NCI-H1930 (cell line): ENCODE results near the gene APOBEC3G.
"Not testable (repeated sequence)": the region's sequence is repeated elsewhere in the genome, so short reads cannot be mapped to it uniquely, and the experiment has no call there.

Source experiments
- DNase-seq, 2 experiments: peaks; one replicate each; lab custom pipeline; 2025; lab: John Stamatoyannopoulos, UW

APOBEC3G gene

GRCh38 chr22:39068033-39068785 is 8.9 kb upstream of the APOBEC3G start:
- DNase-seq = no peak

DNA sequence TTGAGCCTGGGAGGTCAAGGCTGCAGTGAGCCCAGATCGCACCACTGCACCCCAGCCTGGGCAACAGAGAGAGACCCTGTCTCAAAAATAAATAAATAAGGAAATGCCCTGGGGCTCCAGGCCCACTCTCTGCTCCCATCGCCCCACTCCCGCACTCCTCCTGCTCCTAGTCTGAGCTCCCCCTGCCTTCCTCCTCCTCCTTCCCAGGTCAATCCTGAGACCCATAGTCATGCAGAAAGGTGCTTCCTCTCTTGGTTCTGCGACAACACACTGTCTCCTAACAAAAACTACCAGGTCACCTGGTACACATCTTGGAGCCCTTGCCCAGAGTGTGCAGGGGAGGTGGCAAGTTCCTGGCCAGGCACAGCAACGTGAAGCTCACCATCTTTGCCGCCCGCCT is 6.9 kb upstream of the APOBEC3G start:
- DNase-seq = no peak

- not testable (repeated sequence) for DNase-seq
Measured at GRCh38 chr22:39072581-39072981, 4.5 kb upstream of the APOBEC3G start.

DNA sequence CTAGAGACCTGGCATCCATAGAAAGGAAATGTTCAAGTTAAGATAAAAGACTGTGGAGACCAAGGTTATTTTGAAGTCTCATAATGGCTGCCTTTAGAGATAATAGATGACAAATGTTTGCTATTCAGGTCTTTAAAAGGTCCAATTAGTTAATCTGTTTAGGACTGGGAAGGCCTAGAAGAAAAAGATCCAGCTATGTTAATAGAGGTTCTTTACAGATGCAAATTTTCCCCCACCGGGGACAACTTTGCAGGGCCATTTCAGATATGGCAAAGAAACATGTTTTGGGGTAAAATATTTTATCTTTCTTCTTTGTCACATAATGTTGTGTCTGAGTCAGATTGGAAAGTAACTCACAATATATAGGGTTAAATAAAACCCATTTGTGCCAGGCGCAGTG is 3.1 kb upstream of the APOBEC3G start:
- no peak for DNase-seq

GRCh38 chr22:39076155-39077025 is 685 bp upstream of the APOBEC3G start:
- not testable (repeated sequence) for DNase-seq

DNA sequence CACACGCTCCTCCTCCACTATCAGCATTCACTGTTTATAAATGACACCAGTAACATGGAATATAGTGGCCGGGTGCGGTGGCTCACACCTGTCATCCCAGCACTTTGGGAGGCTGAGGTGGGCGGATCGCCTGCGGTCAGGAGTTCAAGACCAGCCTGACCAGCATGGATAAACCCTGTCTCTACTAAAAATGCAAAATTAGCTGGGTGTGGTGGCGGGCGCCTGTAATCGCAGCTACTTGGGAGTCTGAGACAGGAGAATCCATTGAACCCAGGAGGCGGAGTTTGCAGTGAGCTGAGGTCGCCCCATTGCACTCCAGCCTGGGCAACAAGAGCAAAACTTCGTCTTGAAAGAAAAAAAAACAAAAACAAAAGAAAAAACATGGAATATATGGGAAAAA is 837 bp downstream of the APOBEC3G start:
- DNase-seq = not testable (repeated sequence)

DNA sequence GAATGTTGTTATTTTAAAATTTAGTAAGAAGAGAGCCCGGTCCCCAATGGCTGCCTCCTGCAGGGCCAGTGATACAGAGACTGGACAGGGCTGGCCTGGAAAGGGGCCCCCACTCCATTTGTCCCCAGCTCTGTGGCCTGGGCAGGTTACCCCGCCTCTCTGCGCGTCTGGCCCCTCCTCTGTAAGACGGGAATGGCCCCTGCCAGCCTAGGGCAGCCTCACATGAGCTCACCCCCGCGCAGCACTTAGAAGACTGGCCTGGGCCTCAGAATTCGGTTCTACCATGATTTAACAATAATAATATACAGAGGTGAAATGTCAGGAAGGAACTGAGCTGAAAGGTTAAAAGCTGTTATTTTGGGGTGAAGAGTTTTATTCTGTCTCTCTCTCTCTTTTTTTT is 1.3 kb downstream of the APOBEC3G start:
- no peak for DNase-seq

- not testable (repeated sequence) for DNase-seq
Measured at GRCh38 chr22:39079054-39079637, 2.1 kb downstream of the APOBEC3G start.

DNA sequence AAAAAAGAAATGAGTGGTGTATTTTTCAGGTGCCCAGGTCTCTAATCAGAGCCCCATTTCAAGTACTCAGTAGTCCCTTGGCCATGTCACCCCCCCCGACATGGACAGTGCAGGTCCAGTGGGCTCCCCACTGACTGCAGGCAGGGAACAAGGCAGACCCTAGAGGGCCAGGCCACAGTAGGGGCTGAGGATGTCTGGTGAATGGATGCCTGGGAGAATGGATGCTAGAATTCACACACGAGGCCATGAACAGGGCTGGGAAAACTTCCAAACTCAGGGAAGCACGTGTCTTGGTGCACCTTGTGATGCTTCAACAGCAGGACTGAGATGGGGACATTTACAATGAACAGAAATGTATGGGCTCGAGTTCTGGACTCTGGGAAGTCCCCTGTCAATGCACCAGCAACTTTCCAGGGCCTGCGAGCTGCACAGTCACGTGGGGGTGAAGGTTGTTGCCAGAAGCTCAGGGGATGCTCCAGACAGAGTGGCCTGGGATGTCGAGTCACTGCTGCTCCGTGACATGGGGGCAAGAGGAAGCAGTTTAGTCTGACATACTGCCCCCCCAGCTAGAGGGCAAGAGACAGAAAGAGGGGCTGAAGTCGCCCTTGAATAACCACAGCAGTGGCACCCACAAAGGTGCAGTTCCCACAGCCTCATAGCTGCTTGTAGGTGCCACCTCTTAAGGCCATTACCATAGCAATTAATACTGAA is 3.1 kb downstream of the APOBEC3G start:
- no peak for DNase-seq

DNA sequence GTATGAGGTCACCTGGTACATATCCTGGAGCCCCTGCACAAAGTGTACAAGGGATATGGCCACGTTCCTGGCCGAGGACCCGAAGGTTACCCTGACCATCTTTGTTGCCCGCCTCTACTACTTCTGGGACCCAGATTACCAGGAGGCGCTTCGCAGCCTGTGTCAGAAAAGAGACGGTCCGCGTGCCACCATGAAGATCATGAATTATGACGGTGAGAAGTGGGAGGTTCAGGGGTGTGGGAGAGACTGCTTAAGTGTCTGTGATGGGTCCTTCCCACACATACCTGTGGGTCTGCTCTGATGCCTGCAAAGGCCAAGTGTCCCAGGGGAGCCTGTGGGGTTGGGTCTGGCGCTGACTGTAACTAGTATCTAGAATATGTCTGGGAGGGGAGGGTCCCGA is 3.9 kb downstream of the APOBEC3G start:
- DNase-seq = no peak

DNA sequence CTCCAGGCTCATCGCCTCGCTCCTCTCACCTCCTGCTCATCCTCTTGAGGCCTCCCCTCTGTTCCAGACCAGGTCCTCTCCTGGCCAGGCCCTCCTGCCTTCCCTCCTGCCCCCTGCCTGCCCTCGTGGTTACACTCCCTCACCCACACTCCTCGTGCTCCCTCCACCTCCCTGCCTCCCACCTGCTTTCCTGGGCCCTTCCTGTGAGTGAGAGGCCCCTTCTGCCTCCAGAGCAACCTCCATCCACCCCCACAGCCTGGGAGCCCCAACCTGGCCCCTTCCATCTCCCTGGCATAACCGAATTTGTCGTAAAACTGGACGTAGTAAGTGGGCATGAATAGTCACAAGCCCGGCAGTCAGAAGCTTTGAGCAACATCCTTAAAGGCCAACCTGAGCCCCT is 4.5 kb downstream of the APOBEC3G start:
- DNase-seq = no peak

GRCh38 chr22:39083212-39084165 is 6.4 kb downstream of the APOBEC3G start:
- DNase-seq = no peak

- no peak for DNase-seq
Measured at GRCh38 chr22:39084666-39085065, 7.6 kb downstream of the APOBEC3G start.

DNA sequence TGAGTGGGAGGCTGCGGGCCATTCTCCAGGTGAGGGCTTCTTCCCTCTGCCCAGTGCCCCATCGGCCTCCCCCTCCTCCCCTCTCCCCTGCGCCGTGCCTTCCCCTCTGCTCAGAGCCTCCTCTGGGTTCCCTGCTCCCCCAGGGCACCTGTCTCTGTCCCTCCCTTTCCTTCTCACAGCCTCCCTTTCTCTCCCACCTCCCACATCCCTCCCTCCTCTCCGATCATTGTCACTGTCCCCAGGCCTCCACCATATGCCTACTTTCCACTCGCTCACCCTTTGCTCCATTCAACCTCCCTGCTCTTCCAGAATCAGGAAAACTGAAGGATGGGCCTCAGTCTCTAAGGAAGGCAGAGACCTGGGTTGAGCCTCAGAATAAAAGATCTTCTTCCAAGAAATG is 10.0 kb downstream of the APOBEC3G start:
- DNase-seq = no peak

- DNase-seq = no peak
Measured at GRCh38 chr22:39087881-39088684, 11.0 kb downstream of the APOBEC3G start.

- DNase-seq = no peak
Measured at GRCh38 chr22:39088685-39089032, 11.6 kb downstream of the APOBEC3G start.

- DNase-seq = no peak
Measured at GRCh38 chr22:39089928-39090327, 12.9 kb downstream of the APOBEC3G start.

- no peak for DNase-seq
Measured at GRCh38 chr22:39090426-39091064, 13.5 kb downstream of the APOBEC3G start.

- DNase-seq = no peak
Measured at GRCh38 chr22:39091126-39092081, 14.3 kb downstream of the APOBEC3G start.
